Caco-2 (cell line): ENCODE results near the gene ATP2C2. TPM values are rescaled to one million over a fixed set of nuclear protein-coding genes. Genes with fewer than 3 reads are reported as not detected.

Source experiments
- BruUV-seq: library from RNA; stranded (reverse); fragments of 400-500 nt; replicated peaks from 2 replicates; lab custom pipeline; 2021; lab: Mats Ljungman, UMichigan
- CTCF ChIA-PET: fragments of 300-600 bp; sonication (Branson Sonifier 250); formaldehyde crosslinking; loops from one replicate; lab custom pipeline; 2022; ENCODE audit warnings: antibody characterized with exemption; lab: Charles Lee
- POLR2A ChIA-PET: fragments of 300-600 bp; sonication (Branson Sonifier 250); formaldehyde crosslinking; loops from one replicate; lab custom pipeline; 2022; ENCODE audit warnings: antibody characterized with exemption; lab: Charles Lee
- DNase-seq, 2 experiments: peaks; one replicate each; pipeline versions ENCODE4 v3.0.0 to v3.0.0-alpha.2; 2020 to 2022
- H3K27me3 ChIP-seq: replicated peaks from 2 replicates; pipeline ENCODE4 v1.6.0; 2011; ENCODE audit warnings: low read length; ENCODE audit not compliant: control insufficient read depth, insufficient read depth
- H3K36me3 ChIP-seq: 2 replicates; pipeline ENCODE4 v1.5.1; 2011; ENCODE audit warnings: low read length; ENCODE audit not compliant: control insufficient read depth, insufficient read depth
- H3K4me1 ChIP-seq: fragments of 250-450 bp; sonication (Bioruptor Pico); 2 replicates; pipeline ENCODE4 v1.5.1; 2020; ENCODE audit warnings: mild to moderate bottlenecking
- H3K4me3 ChIP-seq: 2 replicates; pipeline ENCODE4 v1.5.1; 2011; ENCODE audit warnings: low read depth, mild to moderate bottlenecking, control low read depth, low read length
- H3K9me3 ChIP-seq: fragments of 250-450 bp; sonication (Bioruptor Pico); 2 replicates; pipeline ENCODE4 v1.5.1; 2020; ENCODE audit warnings: mild to moderate bottlenecking, moderate library complexity
- H3K27ac Mint-ChIP-seq: one replicate; pipeline ENCODE4 v1.8.0; 2022; ENCODE audit warnings: mixed read lengths; ENCODE audit not compliant: unreplicated experiment
- H3K27me3 Mint-ChIP-seq: one replicate; pipeline ENCODE4 v1.8.0; 2022; ENCODE audit warnings: mixed read lengths; ENCODE audit not compliant: insufficient read depth, unreplicated experiment
- H3K36me3 Mint-ChIP-seq: one replicate; pipeline ENCODE4 v1.8.0; 2022; ENCODE audit warnings: mild to moderate bottlenecking, mixed read lengths; ENCODE audit not compliant: insufficient read depth, unreplicated experiment
- H3K4me1 Mint-ChIP-seq: one replicate; pipeline ENCODE4 v1.8.0; 2022; ENCODE audit warnings: low read depth, mixed read lengths; ENCODE audit not compliant: unreplicated experiment
- H3K4me3 Mint-ChIP-seq: one replicate; pipeline ENCODE4 v1.8.0; 2022; ENCODE audit warnings: mild to moderate bottlenecking, moderate library complexity, mixed read lengths; ENCODE audit not compliant: unreplicated experiment
- H3K9me3 Mint-ChIP-seq: one replicate; pipeline ENCODE4 v1.8.0; 2022; ENCODE audit warnings: mixed read lengths; ENCODE audit not compliant: unreplicated experiment
- CTCF ChIP-seq, 2 experiments: fragments of 200-600 bp in 1 of 2; IDR thresholded peaks; 1 replicate in 1 of 2; 2 replicates in 1 of 2; pipeline versions ENCODE4 v1.5.1 to v1.8.0; 2011 to 2022; ENCODE audit warnings: antibody characterized with exemption in 1 of 2, control low read depth in 1 of 2, inconsistent platforms in 1 of 2, low read depth in 1 of 2, low read length in 1 of 2, mild to moderate bottlenecking in 1 of 2, moderate library complexity in 1 of 2; ENCODE audit not compliant: insufficient read depth in 1 of 2, severe bottlenecking in 1 of 2, unreplicated experiment in 1 of 2
- intact Hi-C: fragments of 100-400 bp; cut with micrococcal nuclease; formaldehyde crosslinking; loops from one replicate; pipeline ENCODE4 v1.10.0; 2022; ENCODE audit not compliant: unreplicated experiment
- total RNA-seq: library from RNA; stranded (reverse); gene quantifications from 2 replicates; pipeline ENCODE4 v1.2.3, GENCODE V29; 2022

ATP2C2 gene
- total RNA-seq, 1 experiment from 2014 or later = 47.0 TPM

GRCh38 chr16:84382396-84382795 is 14.1 kb downstream of the ATP2C2 start:
- H3K36me3 Mint-ChIP-seq = no peaks in the 10 kb centered on the region
- H3K4me1 Mint-ChIP-seq = peaks cover 12% of the 10 kb centered on the region
- no TSS peak for BruUV-seq
- no peak overlapping the region for H3K4me3 Mint-ChIP-seq
- H3K4me3 ChIP-seq = no peak overlapping the region
- no peaks in the 10 kb centered on the region for H3K36me3 ChIP-seq
- no peaks in the 10 kb centered on the region for H3K27me3 Mint-ChIP-seq
- H3K27ac Mint-ChIP-seq = no peak overlapping the region
- no peaks in the 10 kb centered on the region for H3K27me3 ChIP-seq
- DNase-seq = no peak
- POLR2A ChIA-PET = no interaction called here
- H3K9me3 Mint-ChIP-seq = peaks cover 18% of the 10 kb centered on the region
- peaks cover 10% of the 10 kb centered on the region for H3K9me3 ChIP-seq
- intact Hi-C loops = loop anchor here (10.0 kb wide), 1 partner anchor 62 kb away; no protein-coding TSS in a partner anchor
- H3K4me1 ChIP-seq = peaks cover 12% of the 10 kb centered on the region; the same call in 1 of the 2 replicates
- CTCF ChIA-PET = no interaction called here
- no peak for TF ChIP-seq CTCF (IDR thresholded peaks at IDR 0.05; ENCODE audit: insufficient read depth in 1 of 2, low read depth in 1 of 2, low read length in 1 of 2, severe bottlenecking in 1 of 2, unreplicated experiment in 1 of 2)

GRCh38 chr16:84383106-84383505 is 14.8 kb downstream of the ATP2C2 start:
- CTCF ChIA-PET = no interaction called here
- no peak overlapping the region for H3K4me3 Mint-ChIP-seq
- H3K27ac Mint-ChIP-seq = no peak overlapping the region
- intact Hi-C loops = loop anchor here (10.0 kb wide), 1 partner anchor 62 kb away; no protein-coding TSS in a partner anchor
- no peaks in the 10 kb centered on the region for H3K27me3 ChIP-seq
- no peak for TF ChIP-seq CTCF (IDR thresholded peaks at IDR 0.05; ENCODE audit: insufficient read depth in 1 of 2, low read depth in 1 of 2, low read length in 1 of 2, severe bottlenecking in 1 of 2, unreplicated experiment in 1 of 2)
- H3K36me3 ChIP-seq = no peaks in the 10 kb centered on the region
- H3K36me3 Mint-ChIP-seq = no peaks in the 10 kb centered on the region
- peaks cover 12% of the 10 kb centered on the region for H3K4me1 Mint-ChIP-seq
- POLR2A ChIA-PET = no interaction called here
- peaks cover 10% of the 10 kb centered on the region for H3K9me3 ChIP-seq
- no peaks in the 10 kb centered on the region for H3K27me3 Mint-ChIP-seq
- no TSS peak for BruUV-seq
- no peak for DNase-seq
- peaks cover 12% of the 10 kb centered on the region; the same call in 1 of the 2 replicates for H3K4me1 ChIP-seq
- H3K4me3 ChIP-seq = no peak overlapping the region
- peaks cover 18% of the 10 kb centered on the region for H3K9me3 Mint-ChIP-seq

GRCh38 chr16:84386047-84386446 is 17.7 kb downstream of the ATP2C2 start:
- Mint-ChIP-seq H3K9me3 (peaks cover 18% of the 10 kb centered on the region), H3K27me3 (no peaks in the 10 kb centered on the region), H3K36me3 (no peaks in the 10 kb centered on the region), H3K27ac (no peak overlapping the region), H3K4me1 (no peaks in the 10 kb centered on the region), H3K4me3 (no peak overlapping the region)
- no TSS peak for BruUV-seq
- peaks cover 10% of the 10 kb centered on the region for H3K9me3 ChIP-seq
- no peaks in the 10 kb centered on the region for H3K36me3 ChIP-seq
- TF ChIP-seq CTCF (IDR thresholded peaks at IDR 0.05; ENCODE audit: insufficient read depth in 1 of 2, low read depth in 1 of 2, low read length in 1 of 2, severe bottlenecking in 1 of 2, unreplicated experiment in 1 of 2) = no peak
- ChIA-PET POLR2A (no interaction called here), CTCF (no interaction called here)
- no peak for DNase-seq
- H3K27me3 ChIP-seq = no peaks in the 10 kb centered on the region
- intact Hi-C loops = loop anchor here (10.0 kb wide), 1 partner anchor 59 kb away; no protein-coding TSS in a partner anchor
- H3K4me1 ChIP-seq = no peaks in the 10 kb centered on the region
- no peak overlapping the region for H3K4me3 ChIP-seq
